ENCODE data around the gene DNAJA3. TPM values are rescaled to one million over a fixed set of nuclear protein-coding genes. Genes with fewer than 3 reads are reported as not detected.

The DNAJA3 gene
- total RNA-seq, 4 donors from 2014 or later = 41.1 to 70.9 (median 48.7) TPM

- TF ChIP-seq CTCF (IDR thresholded peaks at IDR 0.05) (no peak), POLR2A (IDR thresholded peaks at IDR 0.05) (no peak), EP300 (IDR thresholded peaks at IDR 0.05) (no peak), POLR2AphosphoS5 (IDR thresholded peaks at IDR 0.05) (no peak)
- Histone ChIP-seq H3K4me1 (peaks cover 8% of the 10 kb centered on the region), H3K4me3 (no peak overlapping the region), H3K27ac (no peak overlapping the region), H3K36me3 (peaks cover 59% of the 10 kb centered on the region), H3K27me3 (no peaks in the 10 kb centered on the region), H3K9me3 (no peaks in the 10 kb centered on the region)
- DNase-seq (ENCODE audit: low spot score in 2 of 2) = no peak
- WGBS = 80% methylated on average over 10 of the region's 10 CpGs
Observed at GRCh38 chr16:4468972-4469371, 43.3 kb downstream of the DNAJA3 start.

DNA sequence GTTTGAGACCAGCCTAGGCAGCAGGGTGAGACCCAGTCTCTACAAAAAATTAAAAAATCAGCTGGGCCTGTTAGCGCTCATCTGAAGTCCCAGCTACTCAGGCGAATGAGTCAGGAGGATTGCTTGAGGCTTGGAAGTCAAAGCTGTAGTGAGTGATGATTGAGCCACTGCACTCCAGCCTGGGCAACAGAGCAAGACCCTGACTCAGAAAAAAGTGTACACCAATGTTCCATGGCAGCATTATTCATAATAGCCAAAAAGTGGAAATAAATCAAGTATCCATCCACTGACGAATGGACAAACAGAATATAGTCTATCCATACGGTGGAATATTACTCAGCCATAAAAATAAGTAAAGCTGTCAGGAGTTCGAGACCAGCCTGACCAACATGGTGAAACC lies 46.2 kb downstream of the DNAJA3 start:
- Histone ChIP-seq H3K27ac (no peak overlapping the region), H3K27me3 (no peaks in the 10 kb centered on the region), H3K36me3 (peaks cover 30% of the 10 kb centered on the region), H3K4me1 (peaks cover 27% of the 10 kb centered on the region), H3K4me3 (no peak overlapping the region), H3K9me3 (no peaks in the 10 kb centered on the region)
- DNase-seq (ENCODE audit: low spot score in 2 of 2) = no peak
- TF ChIP-seq EP300 (IDR thresholded peaks at IDR 0.05) = no peak
- no peak for TF ChIP-seq CTCF (IDR thresholded peaks at IDR 0.05)
- TF ChIP-seq POLR2A (IDR thresholded peaks at IDR 0.05) = no peak
- TF ChIP-seq POLR2AphosphoS5 (IDR thresholded peaks at IDR 0.05) = no peak
- 90% methylated on average over 5 of the region's 5 CpGs for WGBS

DNA sequence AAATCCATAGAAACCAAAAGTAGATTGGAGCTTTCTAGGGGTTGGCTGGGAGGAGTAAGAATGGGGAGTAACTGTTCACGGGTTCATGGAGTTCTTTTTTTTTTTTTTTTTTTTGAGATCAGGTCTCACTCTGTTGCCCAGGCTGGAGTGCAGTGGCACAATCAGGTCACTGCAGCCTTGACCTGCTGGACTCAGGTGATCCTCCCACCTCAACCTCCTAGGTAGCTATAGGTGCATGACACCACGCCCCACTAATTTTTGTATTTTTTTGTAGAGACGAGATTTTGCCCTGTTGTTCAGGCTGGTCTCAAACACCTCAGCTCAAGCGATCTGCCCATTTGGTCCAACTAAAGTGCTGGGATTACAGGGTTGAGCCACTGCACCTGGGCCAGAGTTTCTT lies 47.2 kb downstream of the DNAJA3 start:
- Histone ChIP-seq H3K27me3 (no peaks in the 10 kb centered on the region), H3K4me3 (no peak overlapping the region), H3K36me3 (peaks cover 20% of the 10 kb centered on the region), H3K27ac (no peak overlapping the region), H3K9me3 (no peaks in the 10 kb centered on the region), H3K4me1 (peaks cover 36% of the 10 kb centered on the region)
- WGBS = 68% methylated on average over 4 of the region's 4 CpGs
- no peak for DNase-seq (ENCODE audit: low spot score in 2 of 2)
- TF ChIP-seq EP300 (IDR thresholded peaks at IDR 0.05) (no peak), POLR2AphosphoS5 (IDR thresholded peaks at IDR 0.05) (no peak), POLR2A (IDR thresholded peaks at IDR 0.05) (no peak), CTCF (IDR thresholded peaks at IDR 0.05) (no peak)

DNA sequence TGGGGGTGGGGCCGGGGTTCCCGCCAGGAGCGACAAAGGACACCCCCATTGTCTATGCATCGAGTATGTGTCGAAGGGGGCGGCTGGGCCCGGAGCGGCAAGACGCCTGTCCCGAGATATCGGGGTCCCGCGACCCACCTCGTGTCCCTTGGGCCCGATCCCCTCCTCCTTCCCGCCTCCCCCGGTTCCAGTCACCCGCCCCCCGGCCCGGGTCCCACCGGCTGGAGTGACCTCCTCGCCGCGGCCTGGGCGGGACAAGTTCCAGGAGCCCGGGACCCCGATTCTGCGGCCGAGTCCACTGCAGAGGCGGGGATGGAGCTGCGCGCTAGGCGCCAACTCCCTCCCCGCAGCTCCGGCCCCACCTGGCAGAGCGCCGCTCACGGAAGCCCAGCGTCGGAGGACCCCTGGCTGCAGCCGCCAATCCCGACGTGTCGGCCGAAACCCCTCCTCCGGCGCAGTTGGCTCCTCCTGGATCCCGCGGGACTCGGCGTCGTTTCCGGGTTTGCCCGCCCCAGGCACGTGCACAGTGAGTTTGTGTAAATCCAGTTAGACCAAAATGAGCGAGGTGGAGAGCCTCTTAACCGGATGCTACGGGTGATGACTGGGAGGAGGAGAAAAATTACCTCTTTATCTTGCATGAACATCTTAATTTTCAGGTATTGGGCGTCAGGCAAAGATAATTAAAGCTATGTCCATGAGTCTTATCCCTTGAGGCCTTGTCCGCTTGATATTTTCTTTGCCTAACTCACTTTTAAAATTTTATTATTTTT lies 48.7 kb downstream of the DNAJA3 start, which contains the start of gene NMRAL1:
Gene NMRAL1 (minus strand): TSS at position 434 of the 770 bp plus-strand sequence. CDS start 493 bp downstream, outside the sequence.
- peaks cover 41% of the 10 kb centered on the region for H3K4me1 ChIP-seq
- no peaks in the 10 kb centered on the region for H3K27me3 ChIP-seq
- peak within 1 kb of the TSS; percentile 89 for H3K27ac ChIP-seq
- no peaks in the 10 kb centered on the region for H3K9me3 ChIP-seq
- TF ChIP-seq POLR2A (IDR thresholded peaks at IDR 0.05) = peak in 1 of 2 donors; percentile 54
- TF ChIP-seq POLR2AphosphoS5 (IDR thresholded peaks at IDR 0.05) = peak; percentile 48 to 72 (median 59)
- no peak for TF ChIP-seq CTCF (IDR thresholded peaks at IDR 0.05)
- DNase-seq (ENCODE audit: low spot score in 2 of 2) = peak; percentile 96
- peaks cover 11% of the 10 kb centered on the region for H3K36me3 ChIP-seq
- 5% methylated on average over 48 of the region's 60 CpGs for WGBS
- peak within 1 kb of the TSS; percentile 78 for H3K4me3 ChIP-seq

- Histone ChIP-seq H3K27me3 (no peaks in the 10 kb centered on the region), H3K27ac (peak within 1 kb of the TSS; percentile 89), H3K36me3 (no peaks in the 10 kb centered on the region), H3K4me3 (peak within 1 kb of the TSS; percentile 95), H3K9me3 (no peaks in the 10 kb centered on the region), H3K4me1 (peaks cover 41% of the 10 kb centered on the region)
- peak; percentile 95 for DNase-seq (ENCODE audit: low spot score in 2 of 2)
- 8% methylated on average over 55 of the region's 70 CpGs for WGBS
- peak in 2 of 3 donors; percentile 15 to 46 for TF ChIP-seq POLR2AphosphoS5 (IDR thresholded peaks at IDR 0.05)
- TF ChIP-seq EP300 (IDR thresholded peaks at IDR 0.05) = no peak
- peak in 1 of 2 donors; percentile 50 for TF ChIP-seq CTCF (IDR thresholded peaks at IDR 0.05)
- peak in 1 of 2 donors; percentile 28 for TF ChIP-seq POLR2A (IDR thresholded peaks at IDR 0.05)
Observed at GRCh38 chr16:4475880-4476788, 50.5 kb downstream of the DNAJA3 start, which contains the start of gene HMOX2. HMOX2 (plus strand) TSS chr16:4476398; CDS start chr16:4505525, 29,127 bp downstream.

Measured in suprapubic skin (tissue), 4 donors.